HEK293 (cell line): ENCODE measurements around the gene ECT2L.
"Not testable (repeated sequence)": the region's sequence is repeated elsewhere in the genome, so short reads cannot be mapped to it uniquely, and the experiment has no call there.

Experiments
- CTCF ChIA-PET: fragments of 350-600 bp; formaldehyde crosslinking; extraction: SDS; loops from one replicate; lab custom pipeline; 2021; ENCODE audit warnings: antibody characterized with exemption; lab: Yijun Ruan, JAX
- POLR2A ChIA-PET: fragments of 300-600 bp; formaldehyde crosslinking; extraction: SDS; loops from one replicate; lab custom pipeline; 2020; ENCODE audit warnings: antibody characterized with exemption, inconsistent platforms; lab: Yijun Ruan, JAX
- H3K27ac ChIP-seq: fragments of 200-500 bp; sonication (Bioruptor generic); 2 replicates; pipeline ENCODE4 v1.5.1; 2014; ENCODE audit warnings: low read depth, low read length, control low read depth, inconsistent platforms; ENCODE audit errors: extremely low read depth
- H3K36me3 ChIP-seq, 2 experiments: fragments of 200-500 bp in 1 of 2; sonication (Bioruptor generic) in 1 of 2; 1 replicate in 1 of 2; 2 replicates in 1 of 2; pipeline ENCODE4 v1.5.1; 2014 to 2017; ENCODE audit warnings: inconsistent platforms in 2 of 2, low read length in 2 of 2; ENCODE audit not compliant: control insufficient read depth in 2 of 2, insufficient read depth in 1 of 2
- H3K4me1 ChIP-seq: fragments of 200-500 bp; sonication (Bioruptor generic); 2 replicates; pipeline ENCODE4 v1.5.1; 2014; ENCODE audit warnings: mild to moderate bottlenecking, low read length, inconsistent platforms; ENCODE audit not compliant: control insufficient read depth, insufficient read depth
- H3K4me3 ChIP-seq: 2 replicates; pipeline ENCODE4 v1.5.1; 2011; ENCODE audit warnings: low read depth, mild to moderate bottlenecking, control low read depth, low read length, moderate library complexity
- H3K9me3 ChIP-seq: fragments of 200-500 bp; sonication (Bioruptor generic); 2 replicates; pipeline ENCODE4 v1.5.1; 2014; ENCODE audit warnings: low read depth, low read length, inconsistent platforms; ENCODE audit not compliant: control insufficient read depth, insufficient read depth
- BCL11A ChIP-seq: fragments of 450-650 bp; formaldehyde crosslinking; IDR thresholded peaks from 2 replicates; pipeline ENCODE4 v1.5.1; 2016; ENCODE audit warnings: low read depth, missing biosample characterization, missing genetic modification characterization
- HOXD13 ChIP-seq: sonication (generic); formaldehyde crosslinking; IDR thresholded peaks from 2 replicates; pipeline ENCODE4 v1.8.0; 2022; ENCODE audit warnings: missing genetic modification reagents, borderline replicate concordance
- TCF7L2 ChIP-seq: IDR thresholded peaks from 2 replicates; pipeline ENCODE4 v1.6.1; 2011; ENCODE audit warnings: low read depth, mild to moderate bottlenecking, inconsistent platforms, low read length, moderate library complexity, borderline replicate concordance
- TRIM28 ChIP-seq: IDR thresholded peaks from 2 replicates; pipeline ENCODE4 v1.6.1; 2011; ENCODE audit warnings: low read length, control low read depth, borderline replicate concordance
- ZBTB44 ChIP-seq: fragments of 450-650 bp; IDR thresholded peaks from 2 replicates; pipeline ENCODE4 v1.5.1; 2018; ENCODE audit warnings: missing biosample characterization, mild to moderate bottlenecking, missing genetic modification characterization
- ZBTB6 ChIP-seq: fragments of 450-650 bp; formaldehyde crosslinking; IDR thresholded peaks from 2 replicates; pipeline ENCODE4 v1.5.1; 2017; ENCODE audit warnings: missing biosample characterization, missing genetic modification characterization
- ZNF324 ChIP-seq: fragments of 450-650 bp; formaldehyde crosslinking; IDR thresholded peaks from 2 replicates; pipeline ENCODE4 v1.5.1; 2016; ENCODE audit warnings: missing biosample characterization, missing genetic modification characterization
- ZNF433 ChIP-seq: fragments of 450-650 bp; formaldehyde crosslinking; IDR thresholded peaks from 2 replicates; pipeline ENCODE4 v1.5.1; 2016; ENCODE audit warnings: missing biosample characterization, missing genetic modification characterization, low read depth
- ZNF530 ChIP-seq: fragments of 450-650 bp; formaldehyde crosslinking; IDR thresholded peaks from 2 replicates; pipeline ENCODE4 v1.5.1; 2016; ENCODE audit warnings: low read depth, missing biosample characterization, missing genetic modification characterization
- ZNF610 ChIP-seq: fragments of 450-650 bp; formaldehyde crosslinking; IDR thresholded peaks from 2 replicates; pipeline ENCODE4 v1.5.1; 2016; ENCODE audit warnings: missing biosample characterization, missing genetic modification characterization, borderline replicate concordance
- ZNF664 ChIP-seq: fragments of 450-650 bp; formaldehyde crosslinking; IDR thresholded peaks from 2 replicates; pipeline ENCODE4 v1.5.1; 2016; ENCODE audit warnings: missing biosample characterization, missing genetic modification characterization
- ZNF776 ChIP-seq: fragments of 450-650 bp; formaldehyde crosslinking; IDR thresholded peaks from 2 replicates; pipeline ENCODE4 v1.5.0; 2017; ENCODE audit warnings: missing biosample characterization, missing genetic modification characterization, borderline replicate concordance
- ZNF837 ChIP-seq: fragments of 450-650 bp; formaldehyde crosslinking; IDR thresholded peaks from 2 replicates; pipeline ENCODE4 v1.5.1; 2016; ENCODE audit warnings: missing biosample characterization, missing genetic modification characterization
- ZSCAN5A ChIP-seq: fragments of 450-650 bp; formaldehyde crosslinking; IDR thresholded peaks from 2 replicates; pipeline ENCODE4 v1.5.1; 2016; ENCODE audit warnings: missing biosample characterization, missing genetic modification characterization

ECT2L gene

GRCh38 chr6:138931660-138932059 lies 135.8 kb downstream of the ECT2L start:
- H3K9me3 ChIP-seq = no peaks in the 10 kb centered on the region
- TF ChIP-seq ZNF837 (tag by site-specific recombination) = no peak
- no peak for TF ChIP-seq ZNF324 (tag by site-specific recombination)
- TF ChIP-seq ZBTB44 (tag by site-specific recombination) = no peak
- TF ChIP-seq ZNF664 (tag by site-specific recombination) = no peak

GRCh38 chr6:138936873-138937272 lies 141.0 kb downstream of the ECT2L start:
- CTCF ChIA-PET = interaction anchor here (0.8 kb wide), 1 partner anchor 121 kb away, joined by 3 read pairs; no protein-coding TSS in a partner anchor
- POLR2A ChIA-PET, H3K27ac ChIP-seq, H3K9me3 ChIP-seq, H3K4me3 ChIP-seq, H3K4me1 ChIP-seq: not testable (repeated sequence)
- peaks cover 20 to 52% of the 10 kb centered on the region in 2 experiments for H3K36me3 ChIP-seq

More at GRCh38 chr6:138931660-138932059, 135.8 kb downstream of the ECT2L start:
- no peaks in the 10 kb centered on the region for H3K4me1 ChIP-seq
- H3K36me3 ChIP-seq = peaks cover 14 to 34% of the 10 kb centered on the region in 2 experiments
- H3K4me3 ChIP-seq = no peak overlapping the region
- ChIA-PET POLR2A (no interaction called here), CTCF (interaction anchor here (1.0 kb wide), 1 partner anchor 11 kb away, joined by 3 read pairs; no protein-coding TSS in a partner anchor)
- H3K27ac ChIP-seq = no peak overlapping the region

- Histone ChIP-seq H3K36me3 (peaks cover 28 to 58% of the 10 kb centered on the region in 2 experiments), H3K9me3 (no peaks in the 10 kb centered on the region), H3K4me3 (no peak overlapping the region), H3K4me1 (no peaks in the 10 kb centered on the region; the same call in 1 of the 2 replicates), H3K27ac (no peak overlapping the region)
- TF ChIP-seq ZSCAN5A (tag by site-specific recombination) = no peak
- TF ChIP-seq ZBTB6 (tag by site-specific recombination) = no peak
- TF ChIP-seq ZNF776 (tag by site-specific recombination) = no peak
- no peak for TF ChIP-seq TCF7L2
- no peak for TF ChIP-seq HOXD13 (CRISPR knock-in tag)
- no peak for TF ChIP-seq ZNF610 (tag by site-specific recombination)
- no peak for TF ChIP-seq BCL11A (tag by site-specific recombination)
- TF ChIP-seq TRIM28 = no peak
- no peak for TF ChIP-seq ZNF530 (tag by site-specific recombination)
- no peak for TF ChIP-seq ZNF433 (tag by site-specific recombination)
- POLR2A ChIA-PET = no interaction called here
- CTCF ChIA-PET = interaction anchor here (1.0 to 1.3 kb wide), 3 partner anchors 13 to 126 kb away, joined by 3 to 4 read pairs (median 3); no protein-coding TSS in a partner anchor
Observed at GRCh38 chr6:138943089-138943625, 147.3 kb downstream of the ECT2L start.
